H9 (cell line): ENCODE results near the gene ATP8A1. TPM values are rescaled to one million over a fixed set of nuclear protein-coding genes. Genes with fewer than 3 reads are reported as not detected.
A peak's percentile ranks its signal among the peaks of the same experiment; 100 is the strongest.

Experiments
- DNase-seq: peaks from one replicate; pipeline ENCODE4 v3.0.0-alpha.2; 2017
- H2AFZ ChIP-seq: one replicate; pipeline ENCODE4 v1.6.1; 2013; ENCODE audit warnings: mild to moderate bottlenecking, low read length, control low read depth, moderate library complexity
- H2AK5ac ChIP-seq: 2 replicates; pipeline ENCODE4 v1.6.1; 2013; ENCODE audit warnings: low read length, control low read depth, mixed read lengths; ENCODE audit not compliant: insufficient read length
- H2BK120ac ChIP-seq: one replicate; pipeline ENCODE4 v1.6.1; 2013; ENCODE audit warnings: low read depth, mild to moderate bottlenecking, low read length, control low read depth, inconsistent platforms; ENCODE audit not compliant: poor library complexity, severe bottlenecking
- H2BK12ac ChIP-seq: 2 replicates; pipeline ENCODE4 v1.6.1; 2013; ENCODE audit warnings: low read length, control low read depth, mixed read lengths, low read depth; ENCODE audit not compliant: insufficient read length
- H2BK15ac ChIP-seq: 2 replicates; pipeline ENCODE4 v1.6.1; 2013; ENCODE audit warnings: low read depth, low read length, control low read depth
- H2BK20ac ChIP-seq: one replicate; pipeline ENCODE4 v1.6.1; 2013; ENCODE audit warnings: low read depth, mild to moderate bottlenecking, low read length, control low read depth, inconsistent platforms; ENCODE audit not compliant: poor library complexity, severe bottlenecking
- H2BK5ac ChIP-seq: 2 replicates; pipeline ENCODE4 v1.6.1; 2013; ENCODE audit warnings: low read length, control low read depth, mixed read lengths; ENCODE audit not compliant: insufficient read length
- H3K14ac ChIP-seq: 2 replicates; pipeline ENCODE4 v1.6.1; 2013; ENCODE audit warnings: low read length, control low read depth; ENCODE audit not compliant: insufficient read depth
- H3K18ac ChIP-seq: 2 replicates; pipeline ENCODE4 v1.6.1; 2013; ENCODE audit warnings: low read depth, mild to moderate bottlenecking, mixed read lengths, low read length, control low read depth; ENCODE audit not compliant: insufficient read length
- H3K23ac ChIP-seq: 2 replicates; pipeline ENCODE4 v1.6.1; 2013; ENCODE audit warnings: low read length, control low read depth, mixed read lengths, low read depth; ENCODE audit not compliant: insufficient read length
- H3K23me2 ChIP-seq: 2 replicates; pipeline ENCODE4 v1.6.1; 2013; ENCODE audit warnings: low read depth, mild to moderate bottlenecking, mixed read lengths, low read length, control low read depth; ENCODE audit not compliant: insufficient read length, poor library complexity, severe bottlenecking
- H3K27ac ChIP-seq: 2 replicates; pipeline ENCODE4 v1.5.1; 2013; ENCODE audit warnings: low read length, control low read depth, mixed read lengths, low read depth; ENCODE audit not compliant: insufficient read length
- H3K27me3 ChIP-seq: 2 replicates; pipeline ENCODE4 v1.6.1; 2013; ENCODE audit warnings: low read length, control low read depth, inconsistent platforms; ENCODE audit not compliant: insufficient read depth
- H3K4ac ChIP-seq: 2 replicates; pipeline ENCODE4 v1.6.1; 2013; ENCODE audit warnings: low read depth, mild to moderate bottlenecking, control low read depth, inconsistent platforms, low read length, moderate library complexity
- H3K4me1 ChIP-seq: 2 replicates; pipeline ENCODE4 v1.6.1; 2013; ENCODE audit warnings: low read length, control low read depth, inconsistent platforms; ENCODE audit not compliant: insufficient read depth
- H3K4me2 ChIP-seq: 2 replicates; pipeline ENCODE4 v1.6.1; 2013; ENCODE audit warnings: low read length, control low read depth, mixed read lengths; ENCODE audit not compliant: insufficient read length, insufficient read depth
- H3K56ac ChIP-seq: 2 replicates; pipeline ENCODE4 v1.6.1; 2013; ENCODE audit warnings: low read depth, mild to moderate bottlenecking, mixed read lengths, low read length, control low read depth; ENCODE audit not compliant: insufficient read length
- H3K79me1 ChIP-seq: 2 replicates; pipeline ENCODE4 v1.6.1; 2013; ENCODE audit warnings: low read depth, mild to moderate bottlenecking, moderate library complexity, low read length, control low read depth, inconsistent platforms; ENCODE audit not compliant: insufficient read depth, poor library complexity, severe bottlenecking
- H3K79me2 ChIP-seq: 2 replicates; pipeline ENCODE4 v1.6.1; 2013; ENCODE audit warnings: low read length, control low read depth, inconsistent platforms; ENCODE audit not compliant: insufficient read depth
- H3K9ac ChIP-seq: 2 replicates; pipeline ENCODE4 v1.6.1; 2013; ENCODE audit warnings: low read length, control low read depth, mixed read lengths; ENCODE audit not compliant: insufficient read length; ENCODE audit errors: extremely low read depth
- H3K9me3 ChIP-seq: one replicate; pipeline ENCODE4 v1.6.1; 2013; ENCODE audit warnings: low read depth, low read length, inconsistent platforms; ENCODE audit not compliant: control insufficient read depth
- H3T11ph ChIP-seq: one replicate; pipeline ENCODE4 v1.6.1; 2013; ENCODE audit warnings: mild to moderate bottlenecking, low read length, control low read depth, inconsistent platforms
- H4K20me1 ChIP-seq: one replicate; pipeline ENCODE4 v1.6.1; 2013; ENCODE audit not compliant: control insufficient read depth, insufficient read length, insufficient read depth
- H4K5ac ChIP-seq: 2 replicates; pipeline ENCODE4 v1.6.1; 2013; ENCODE audit warnings: low read depth, mild to moderate bottlenecking, mixed read lengths, low read length, control low read depth; ENCODE audit not compliant: insufficient read length
- H4K8ac ChIP-seq: replicated peaks from 2 replicates; pipeline ENCODE4 v1.6.1; 2013; ENCODE audit warnings: low read length, control low read depth, mixed read lengths, low read depth; ENCODE audit not compliant: insufficient read length
- H4K91ac ChIP-seq: 2 replicates; pipeline ENCODE4 v1.6.1; 2013; ENCODE audit warnings: low read depth, mild to moderate bottlenecking, moderate library complexity, mixed read lengths, low read length, control low read depth; ENCODE audit not compliant: insufficient read length
- H3K27ac Mint-ChIP-seq, 3 experiments: 2 replicates in 2 of 3; 3 replicates in 1 of 3; pipeline ENCODE4 v1.8.0; 2020 to 2021; ENCODE audit warnings: mixed read lengths in 3 of 3, mild to moderate bottlenecking in 1 of 3, moderate library complexity in 1 of 3
- H3K27me3 Mint-ChIP-seq: 2 replicates; pipeline ENCODE4 v1.8.0; 2021; ENCODE audit warnings: low read depth, mild to moderate bottlenecking, moderate library complexity, mixed read lengths
- H3K36me3 Mint-ChIP-seq, 3 experiments: 2 replicates in 2 of 3; 3 replicates in 1 of 3; pipeline ENCODE4 v1.8.0; 2020 to 2021; ENCODE audit warnings: low read depth in 3 of 3, mixed read lengths in 3 of 3; ENCODE audit not compliant: insufficient read depth in 1 of 3
- H3K4me1 Mint-ChIP-seq, 2 experiments: 2 replicates each; pipeline ENCODE4 v1.8.0; 2020; ENCODE audit warnings: mixed read lengths in 2 of 2
- H3K4me3 Mint-ChIP-seq, 2 experiments: 2 replicates in 1 of 2; 3 replicates in 1 of 2; pipeline ENCODE4 v1.8.0; 2020 to 2021; ENCODE audit warnings: mild to moderate bottlenecking in 2 of 2, mixed read lengths in 2 of 2, moderate library complexity in 1 of 2
- H3K9me3 Mint-ChIP-seq, 2 experiments: 2 replicates in 1 of 2; 3 replicates in 1 of 2; pipeline ENCODE4 v1.8.0; 2020; ENCODE audit warnings: mild to moderate bottlenecking in 2 of 2, mixed read lengths in 2 of 2, moderate library complexity in 1 of 2
- total RNA-seq: library from RNA; stranded (reverse); gene quantifications from 2 replicates; pipeline ENCODE4 v1.2.1, GENCODE V29; 2021
- TF ChIP-seq, protein P1 (sequence below): fragments of 200-600 bp; sonication (generic); conservative IDR thresholded peaks from 3 replicates; pipeline ENCODE4 v1.8.0; 2021; ENCODE audit warnings: antibody characterized with exemption, mild to moderate bottlenecking

Gene ATP8A1
- total RNA-seq, 1 experiment from 2014 or later = 5.1 TPM

DNA sequence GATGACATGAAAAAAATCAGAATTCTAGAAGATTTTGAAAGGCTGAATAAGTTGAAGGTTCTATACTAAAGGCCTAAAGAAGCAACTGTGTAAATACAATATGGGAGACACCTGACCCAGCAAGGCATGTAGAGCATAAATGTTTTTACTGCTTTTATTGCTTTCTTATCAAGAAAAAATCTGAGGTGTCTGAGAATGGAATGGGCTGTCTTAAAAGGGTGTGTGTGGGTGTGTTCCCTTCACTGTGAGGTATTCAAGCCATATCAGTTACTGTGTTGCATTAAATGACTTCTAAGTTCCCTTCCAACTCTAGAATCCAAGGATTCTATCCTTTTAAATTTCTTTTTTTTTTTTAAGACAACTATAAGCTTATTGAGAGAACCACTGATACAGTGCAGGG is 15.7 kb downstream of the ATP8A1 start:
- Mint-ChIP-seq H3K27me3 (no peaks in the 10 kb centered on the region), H3K4me1 (peaks cover 11% of the 10 kb centered on the region in 2 experiments; a peak in 3 of 4 replicates)
- no peak overlapping the region for H2AK5ac ChIP-seq

More for the DNA sequence above, 15.7 kb downstream of the ATP8A1 start:
- H3K23ac ChIP-seq = no peak overlapping the region
- H3K27ac Mint-ChIP-seq = peak overlapping the region in 1 of 3 experiments; percentile 27; a peak in 1 of 7 replicates
- H3K79me1 ChIP-seq = no peaks in the 10 kb centered on the region
- no peak overlapping the region for H4K8ac ChIP-seq
- no peaks in the 10 kb centered on the region for H4K20me1 ChIP-seq
- no peak overlapping the region for H3K4me2 ChIP-seq
- no peaks in the 10 kb centered on the region for H3K79me2 ChIP-seq
- H4K91ac ChIP-seq = no peak overlapping the region
- H4K5ac ChIP-seq = no peak overlapping the region
- no peak overlapping the region for H3K27ac ChIP-seq
- no peaks in the 10 kb centered on the region for H3K9me3 ChIP-seq
- no peak overlapping the region for H3K4ac ChIP-seq
- H3K9me3 Mint-ChIP-seq = no peaks in the 10 kb centered on the region
- no peak overlapping the region for H3K56ac ChIP-seq
- H3K4me1 ChIP-seq = no peaks in the 10 kb centered on the region; the same call in 1 of the 2 replicates
- H3T11ph ChIP-seq = no peak overlapping the region
- H3K14ac ChIP-seq = no peak overlapping the region
- no peak overlapping the region for H2BK12ac ChIP-seq
- H2BK5ac ChIP-seq = no peak overlapping the region
- DNase-seq = no peak
- no peak overlapping the region for H3K4me3 Mint-ChIP-seq
- H2AFZ ChIP-seq = no peak overlapping the region
- H3K18ac ChIP-seq = no peak overlapping the region
- no peak overlapping the region for H2BK120ac ChIP-seq
- H3K36me3 Mint-ChIP-seq = no peaks in the 10 kb centered on the region
- TF ChIP-seq, protein P1, sequence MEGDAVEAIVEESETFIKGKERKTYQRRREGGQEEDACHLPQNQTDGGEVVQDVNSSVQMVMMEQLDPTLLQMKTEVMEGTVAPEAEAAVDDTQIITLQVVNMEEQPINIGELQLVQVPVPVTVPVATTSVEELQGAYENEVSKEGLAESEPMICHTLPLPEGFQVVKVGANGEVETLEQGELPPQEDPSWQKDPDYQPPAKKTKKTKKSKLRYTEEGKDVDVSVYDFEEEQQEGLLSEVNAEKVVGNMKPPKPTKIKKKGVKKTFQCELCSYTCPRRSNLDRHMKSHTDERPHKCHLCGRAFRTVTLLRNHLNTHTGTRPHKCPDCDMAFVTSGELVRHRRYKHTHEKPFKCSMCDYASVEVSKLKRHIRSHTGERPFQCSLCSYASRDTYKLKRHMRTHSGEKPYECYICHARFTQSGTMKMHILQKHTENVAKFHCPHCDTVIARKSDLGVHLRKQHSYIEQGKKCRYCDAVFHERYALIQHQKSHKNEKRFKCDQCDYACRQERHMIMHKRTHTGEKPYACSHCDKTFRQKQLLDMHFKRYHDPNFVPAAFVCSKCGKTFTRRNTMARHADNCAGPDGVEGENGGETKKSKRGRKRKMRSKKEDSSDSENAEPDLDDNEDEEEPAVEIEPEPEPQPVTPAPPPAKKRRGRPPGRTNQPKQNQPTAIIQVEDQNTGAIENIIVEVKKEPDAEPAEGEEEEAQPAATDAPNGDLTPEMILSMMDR = no peak
- H3K9ac ChIP-seq = peak overlapping the region; percentile 2
- no peak overlapping the region for H2BK20ac ChIP-seq
- H3K23me2 ChIP-seq = no peaks in the 10 kb centered on the region
- H2BK15ac ChIP-seq = no peak overlapping the region
- no peaks in the 10 kb centered on the region for H3K27me3 ChIP-seq
